Breast epithelium (tissue), 4 donors: Measurements from ENCODE around the gene PPM1F. TPM values are rescaled to one million over a fixed set of nuclear protein-coding genes. Genes with fewer than 3 reads are reported as not detected.

Experiments
- DNase-seq, 2 donors: peaks; one replicate each; pipeline ENCODE4 v3.0.0-alpha.2; 2019; ENCODE audit warnings: low spot score in 2 of 2
- H3K27ac ChIP-seq, 2 donors: fragments of 200-600 bp; sonication (generic) in 1 of 2; one replicate each; pipeline ENCODE4 v1.5.1; 2016 to 2019; ENCODE audit warnings: mild to moderate bottlenecking in 1 of 2
- H3K27me3 ChIP-seq, 2 donors: fragments of 200-600 bp; sonication (generic) in 1 of 2; one replicate each; pipeline versions ENCODE4 v1.5.1 to v1.6.0; 2017 to 2019; ENCODE audit warnings: control low read depth in 1 of 2, mild to moderate bottlenecking in 1 of 2
- H3K36me3 ChIP-seq: fragments of 200-600 bp; one replicate; pipeline ENCODE4 v1.5.1; 2019
- H3K4me1 ChIP-seq, 2 donors: fragments of 200-600 bp; sonication (generic); one replicate each; pipeline ENCODE4 v1.5.1; 2016 to 2019; ENCODE audit warnings: control low read depth in 1 of 2
- H3K4me3 ChIP-seq, 3 donors: fragments of 200-600 bp; sonication (generic); 1 replicate in 2 of 3; 2 replicates in 1 of 3; pipeline ENCODE4 v1.5.1; 2016 to 2019; ENCODE audit warnings: mild to moderate bottlenecking in 3 of 3, moderate library complexity in 2 of 3
- H3K9me3 ChIP-seq, 2 donors: fragments of 200-600 bp; sonication (generic) in 1 of 2; one replicate each; pipeline ENCODE4 v1.5.1; 2016 to 2019; ENCODE audit warnings: control low read depth in 1 of 2
- POLR2A ChIP-seq: fragments of 450-650 bp; IDR thresholded peaks from one replicate; pipeline ENCODE4 v1.6.1; 2016; ENCODE audit warnings: antibody characterized with exemption, mild to moderate bottlenecking, moderate library complexity
- POLR2AphosphoS5 ChIP-seq, 3 donors: sonication (generic); formaldehyde crosslinking; IDR thresholded peaks; one replicate each; pipeline ENCODE4 v1.6.1; 2017; ENCODE audit warnings: antibody characterized with exemption in 3 of 3
- intact Hi-C: fragments of 100-400 bp; cut with DNase I; formaldehyde crosslinking; loops from one replicate; pipeline ENCODE4 v1.15.1; 2023; ENCODE audit warnings: low total_unique reads
- total RNA-seq, 3 donors: library from RNA; depleted of rRNA; stranded (reverse); fragments of >200 nt; gene quantifications; one replicate each; pipeline ENCODE4 v1.1.0, GENCODE V29; 2016
- TF ChIP-seq, protein P1 (sequence below), 3 donors: fragments of 450-650 bp; IDR thresholded peaks; one replicate each; pipeline ENCODE4 v1.5.1; 2016 to 2017; ENCODE audit warnings: antibody characterized with exemption in 3 of 3, mild to moderate bottlenecking in 3 of 3, moderate library complexity in 3 of 3

The PPM1F gene
- total RNA-seq, 3 donors from 2014 or later: 24.3 to 45.2 (median 28.1) TPM

DNA sequence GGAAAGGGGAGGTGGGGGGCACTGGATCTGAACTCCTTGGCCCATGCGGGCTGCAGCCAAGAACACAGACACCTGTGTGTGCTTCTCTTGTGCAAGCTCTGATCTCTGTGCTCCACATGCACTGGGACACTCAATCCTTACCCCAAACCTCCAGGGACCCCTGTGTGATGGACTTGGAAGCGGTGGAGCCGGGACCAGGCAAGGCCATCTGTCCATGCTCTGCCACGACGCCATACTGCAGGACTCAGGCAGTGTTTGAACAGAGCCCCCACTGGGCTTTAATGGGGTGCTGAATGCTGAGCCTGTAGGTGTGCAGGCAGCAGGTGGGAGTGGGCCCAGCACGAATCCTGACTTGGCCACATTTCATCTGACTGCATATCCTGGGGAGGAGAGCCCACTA is 23.4 kb downstream of the PPM1F start:
- no peak for DNase-seq
- no peak overlapping the region for H3K27ac ChIP-seq
- no peaks in the 10 kb centered on the region for H3K9me3 ChIP-seq
- H3K4me1 ChIP-seq: no peaks in the 10 kb centered on the region
- H3K36me3 ChIP-seq: peaks cover 11% of the 10 kb centered on the region
- intact Hi-C loops: no loop called here
- no peaks in the 10 kb centered on the region for H3K27me3 ChIP-seq
- H3K4me3 ChIP-seq: no peak overlapping the region
- TF ChIP-seq, protein P1, sequence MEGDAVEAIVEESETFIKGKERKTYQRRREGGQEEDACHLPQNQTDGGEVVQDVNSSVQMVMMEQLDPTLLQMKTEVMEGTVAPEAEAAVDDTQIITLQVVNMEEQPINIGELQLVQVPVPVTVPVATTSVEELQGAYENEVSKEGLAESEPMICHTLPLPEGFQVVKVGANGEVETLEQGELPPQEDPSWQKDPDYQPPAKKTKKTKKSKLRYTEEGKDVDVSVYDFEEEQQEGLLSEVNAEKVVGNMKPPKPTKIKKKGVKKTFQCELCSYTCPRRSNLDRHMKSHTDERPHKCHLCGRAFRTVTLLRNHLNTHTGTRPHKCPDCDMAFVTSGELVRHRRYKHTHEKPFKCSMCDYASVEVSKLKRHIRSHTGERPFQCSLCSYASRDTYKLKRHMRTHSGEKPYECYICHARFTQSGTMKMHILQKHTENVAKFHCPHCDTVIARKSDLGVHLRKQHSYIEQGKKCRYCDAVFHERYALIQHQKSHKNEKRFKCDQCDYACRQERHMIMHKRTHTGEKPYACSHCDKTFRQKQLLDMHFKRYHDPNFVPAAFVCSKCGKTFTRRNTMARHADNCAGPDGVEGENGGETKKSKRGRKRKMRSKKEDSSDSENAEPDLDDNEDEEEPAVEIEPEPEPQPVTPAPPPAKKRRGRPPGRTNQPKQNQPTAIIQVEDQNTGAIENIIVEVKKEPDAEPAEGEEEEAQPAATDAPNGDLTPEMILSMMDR (IDR thresholded peaks at IDR 0.05): no peak
- TF ChIP-seq POLR2A (no peak), POLR2AphosphoS5 (IDR thresholded peaks at IDR 0.05) (no peak)

DNA sequence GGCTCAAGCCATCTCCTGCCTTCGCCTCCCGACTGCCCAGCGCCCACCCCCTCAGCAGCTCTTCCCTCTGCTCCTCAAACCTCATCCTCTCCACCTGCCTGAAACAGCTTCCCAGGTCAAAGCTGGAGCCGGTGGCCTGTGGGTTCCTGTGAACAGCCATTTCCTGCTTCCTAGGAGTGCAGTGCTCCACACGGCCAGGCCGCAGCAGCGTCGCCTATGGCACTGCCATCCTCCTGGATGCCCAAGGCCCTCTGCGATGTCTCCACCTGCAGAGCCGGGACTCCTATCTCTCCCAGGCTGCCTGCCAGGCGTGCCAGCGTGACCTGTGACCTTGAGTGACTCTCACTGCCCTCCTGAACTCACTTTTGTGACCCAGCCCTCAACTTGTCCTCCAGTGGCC is 24.6 kb downstream of the PPM1F start:
- H3K9me3 ChIP-seq: no peaks in the 10 kb centered on the region
- H3K27me3 ChIP-seq: no peaks in the 10 kb centered on the region
- no peaks in the 10 kb centered on the region for H3K4me1 ChIP-seq
- H3K36me3 ChIP-seq: peaks cover 11% of the 10 kb centered on the region
- H3K4me3 ChIP-seq: no peak overlapping the region
- intact Hi-C loops: no loop called here
- TF ChIP-seq POLR2A (no peak), POLR2AphosphoS5 (IDR thresholded peaks at IDR 0.05) (no peak)
- TF ChIP-seq, protein P1 (IDR thresholded peaks at IDR 0.05): no peak
- DNase-seq: no peak
- no peak overlapping the region for H3K27ac ChIP-seq

DNA sequence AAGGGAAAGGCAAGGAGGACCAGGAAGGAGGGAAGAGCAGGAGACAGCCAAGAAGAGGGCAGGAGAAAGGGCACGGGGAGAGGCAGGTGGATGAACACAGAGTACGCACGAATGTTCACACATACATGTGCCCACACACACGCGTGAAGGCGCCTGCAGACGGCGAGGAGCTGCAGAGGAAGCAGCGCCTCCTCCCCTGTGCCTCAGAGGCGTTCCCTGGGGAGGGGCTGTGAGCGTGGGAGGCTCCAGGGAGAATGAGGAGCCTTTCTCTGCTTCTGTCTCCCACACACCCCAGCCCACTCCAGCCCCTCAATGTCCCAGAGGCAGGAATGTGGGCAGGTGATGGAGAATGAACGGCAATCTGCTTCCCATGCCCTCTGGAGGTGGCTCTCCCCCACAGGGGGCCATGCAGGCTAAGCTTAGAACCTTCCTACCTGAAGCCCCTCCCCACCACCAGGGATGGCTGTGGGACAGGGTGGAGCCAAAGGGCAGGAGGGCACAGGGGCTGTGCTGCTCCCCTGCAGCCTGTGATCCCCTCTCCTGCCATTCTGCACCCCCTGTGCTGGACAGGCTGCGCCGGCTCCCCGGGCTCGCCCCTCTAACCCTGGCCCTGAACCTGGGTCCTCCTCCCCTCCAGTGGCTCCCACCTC is 25.3 kb downstream of the PPM1F start:
- Histone ChIP-seq H3K27ac (no peak overlapping the region), H3K27me3 (no peaks in the 10 kb centered on the region), H3K4me1 (no peaks in the 10 kb centered on the region), H3K4me3 (no peak overlapping the region), H3K9me3 (no peaks in the 10 kb centered on the region), H3K36me3 (peaks cover 11% of the 10 kb centered on the region)
- TF ChIP-seq POLR2A (no peak), POLR2AphosphoS5 (IDR thresholded peaks at IDR 0.05) (no peak)
- TF ChIP-seq, protein P1 (IDR thresholded peaks at IDR 0.05): no peak
- intact Hi-C loops: no loop called here
- no peak for DNase-seq

DNA sequence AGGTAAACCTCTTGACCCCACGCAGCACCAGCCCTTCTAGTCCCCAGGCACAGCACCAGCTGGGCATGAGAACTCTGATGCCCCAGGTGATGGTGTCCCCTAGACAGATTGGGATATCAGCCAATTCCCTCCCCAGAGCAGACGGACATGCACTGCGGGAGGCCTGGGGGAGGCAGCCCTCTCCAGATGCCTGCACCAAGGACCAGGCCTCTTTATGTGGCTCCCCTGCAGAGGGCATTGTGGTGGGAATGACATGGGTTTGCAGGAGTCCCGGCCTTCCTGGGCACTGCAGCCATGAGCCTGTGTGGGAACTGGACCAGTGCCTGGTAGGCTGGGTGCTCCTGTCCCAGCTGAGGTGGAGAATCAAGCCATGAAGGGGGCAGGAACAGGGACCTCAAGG is 25.9 kb downstream of the PPM1F start:
- Histone ChIP-seq H3K4me3 (no peak overlapping the region), H3K27ac (no peak overlapping the region), H3K4me1 (no peaks in the 10 kb centered on the region), H3K27me3 (no peaks in the 10 kb centered on the region), H3K36me3 (peaks cover 11% of the 10 kb centered on the region), H3K9me3 (no peaks in the 10 kb centered on the region)
- no peak for DNase-seq
- TF ChIP-seq, protein P1 (IDR thresholded peaks at IDR 0.05): no peak
- intact Hi-C loops: no loop called here

DNA sequence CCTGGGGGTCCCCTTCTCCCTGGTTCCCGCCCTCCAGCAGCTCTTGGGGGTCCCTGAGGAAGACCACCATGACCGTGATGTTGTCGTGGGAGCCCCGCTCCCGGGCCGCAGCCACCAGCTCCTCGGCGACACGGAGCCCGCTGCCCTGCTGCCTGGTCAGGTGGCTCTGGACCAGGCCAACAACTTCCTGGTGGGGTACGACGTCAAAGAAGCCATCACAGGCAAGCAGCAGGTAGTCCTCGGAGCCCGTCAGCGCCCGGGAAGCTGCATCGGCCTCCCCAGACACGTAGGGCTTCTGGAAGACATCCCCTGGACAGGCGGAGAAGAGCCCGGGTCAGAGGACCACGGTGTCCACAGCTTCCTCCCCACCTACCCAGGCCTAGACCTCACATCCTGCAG is 29.5 kb downstream of the PPM1F start:
- no peaks in the 10 kb centered on the region for H3K9me3 ChIP-seq
- no peaks in the 10 kb centered on the region for H3K36me3 ChIP-seq
- TF ChIP-seq, protein P1 (IDR thresholded peaks at IDR 0.05): no peak
- TF ChIP-seq POLR2AphosphoS5 (IDR thresholded peaks at IDR 0.05) (no peak), POLR2A (no peak)
- DNase-seq: no peak
- no peak overlapping the region for H3K4me3 ChIP-seq
- intact Hi-C loops: no loop called here
- no peak overlapping the region for H3K27ac ChIP-seq
- no peaks in the 10 kb centered on the region for H3K4me1 ChIP-seq
- no peaks in the 10 kb centered on the region for H3K27me3 ChIP-seq
